B cell (primary cell): ENCODE data around the gene VIL1.

ENCODE experiments used
- EZH2 ChIP-seq: IDR thresholded peaks from 2 replicates; pipeline ENCODE4 v1.6.1; 2012; ENCODE audit warnings: borderline replicate concordance, low read depth, mild to moderate bottlenecking, moderate library complexity, low read length; ENCODE audit not compliant: insufficient read depth, poor library complexity, severe bottlenecking
- TF ChIP-seq, protein P1 (sequence below): fragments of 200-600 bp; IDR thresholded peaks from one replicate; pipeline ENCODE4 v1.8.0; 2022; ENCODE audit warnings: antibody characterized with exemption, mild to moderate bottlenecking

DNA sequence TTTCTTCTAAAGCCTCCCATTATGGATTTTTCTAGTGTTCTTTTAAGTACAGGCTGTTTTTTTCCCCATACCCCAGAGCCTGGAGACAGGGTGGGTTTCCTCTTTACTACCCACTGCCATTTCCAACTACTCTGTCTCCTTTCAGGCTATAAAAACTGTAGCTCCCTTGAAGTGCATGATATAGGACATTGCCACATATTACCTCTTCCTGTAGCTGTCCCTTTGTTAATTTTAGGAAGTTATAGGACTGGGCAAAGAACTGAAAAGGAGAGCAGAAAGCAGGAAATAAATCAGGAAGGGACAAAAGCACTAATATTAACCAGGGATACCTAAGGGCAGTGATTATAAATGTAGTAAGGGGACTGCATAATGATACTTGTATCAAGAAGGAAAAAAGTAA, 54.1 kb downstream of the VIL1 start:
- TF ChIP-seq, protein P1, sequence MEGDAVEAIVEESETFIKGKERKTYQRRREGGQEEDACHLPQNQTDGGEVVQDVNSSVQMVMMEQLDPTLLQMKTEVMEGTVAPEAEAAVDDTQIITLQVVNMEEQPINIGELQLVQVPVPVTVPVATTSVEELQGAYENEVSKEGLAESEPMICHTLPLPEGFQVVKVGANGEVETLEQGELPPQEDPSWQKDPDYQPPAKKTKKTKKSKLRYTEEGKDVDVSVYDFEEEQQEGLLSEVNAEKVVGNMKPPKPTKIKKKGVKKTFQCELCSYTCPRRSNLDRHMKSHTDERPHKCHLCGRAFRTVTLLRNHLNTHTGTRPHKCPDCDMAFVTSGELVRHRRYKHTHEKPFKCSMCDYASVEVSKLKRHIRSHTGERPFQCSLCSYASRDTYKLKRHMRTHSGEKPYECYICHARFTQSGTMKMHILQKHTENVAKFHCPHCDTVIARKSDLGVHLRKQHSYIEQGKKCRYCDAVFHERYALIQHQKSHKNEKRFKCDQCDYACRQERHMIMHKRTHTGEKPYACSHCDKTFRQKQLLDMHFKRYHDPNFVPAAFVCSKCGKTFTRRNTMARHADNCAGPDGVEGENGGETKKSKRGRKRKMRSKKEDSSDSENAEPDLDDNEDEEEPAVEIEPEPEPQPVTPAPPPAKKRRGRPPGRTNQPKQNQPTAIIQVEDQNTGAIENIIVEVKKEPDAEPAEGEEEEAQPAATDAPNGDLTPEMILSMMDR, result no peak
- no peak for TF ChIP-seq EZH2
